ENCODE measurements around the gene TFPT. TPM values are rescaled to one million over a fixed set of nuclear protein-coding genes. Genes with fewer than 3 reads are reported as not detected.

The TFPT gene
- polyA plus RNA-seq, 1 experiment, result 18.8 TPM

DNA sequence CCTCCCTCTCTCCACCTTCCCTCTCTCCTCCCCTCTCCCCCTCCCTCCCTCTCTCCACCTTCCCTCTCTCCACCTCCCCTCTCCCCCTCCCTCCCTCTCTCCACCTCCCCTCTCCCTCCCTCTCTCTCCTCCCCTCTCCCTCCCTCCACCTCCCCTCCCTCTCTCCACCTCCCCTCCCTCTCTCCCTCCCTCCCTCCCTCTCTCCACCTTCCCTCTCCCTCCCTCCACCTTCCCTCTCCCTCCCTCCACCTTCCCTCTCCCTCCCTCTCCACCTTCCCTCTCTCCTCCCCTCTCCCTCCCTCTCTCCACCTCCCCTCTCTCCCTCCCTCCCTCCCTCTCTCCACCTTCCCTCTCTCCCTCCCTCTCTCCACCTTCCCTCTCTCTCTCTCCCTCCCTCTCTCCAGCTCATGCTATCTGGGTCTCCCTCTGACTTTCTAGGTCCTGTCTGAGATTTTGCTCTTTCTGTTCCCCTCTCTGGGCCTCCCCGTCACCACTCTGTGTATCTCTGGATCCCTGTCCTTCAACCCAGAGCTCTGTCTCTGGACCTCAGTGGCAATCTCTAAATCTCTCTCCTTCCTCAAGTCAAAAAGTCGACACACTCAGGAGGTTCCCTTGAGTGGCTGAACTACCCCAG is 18.6 kb upstream of the TFPT start:
- CTCF ChIA-PET, result no interaction called here

DNA sequence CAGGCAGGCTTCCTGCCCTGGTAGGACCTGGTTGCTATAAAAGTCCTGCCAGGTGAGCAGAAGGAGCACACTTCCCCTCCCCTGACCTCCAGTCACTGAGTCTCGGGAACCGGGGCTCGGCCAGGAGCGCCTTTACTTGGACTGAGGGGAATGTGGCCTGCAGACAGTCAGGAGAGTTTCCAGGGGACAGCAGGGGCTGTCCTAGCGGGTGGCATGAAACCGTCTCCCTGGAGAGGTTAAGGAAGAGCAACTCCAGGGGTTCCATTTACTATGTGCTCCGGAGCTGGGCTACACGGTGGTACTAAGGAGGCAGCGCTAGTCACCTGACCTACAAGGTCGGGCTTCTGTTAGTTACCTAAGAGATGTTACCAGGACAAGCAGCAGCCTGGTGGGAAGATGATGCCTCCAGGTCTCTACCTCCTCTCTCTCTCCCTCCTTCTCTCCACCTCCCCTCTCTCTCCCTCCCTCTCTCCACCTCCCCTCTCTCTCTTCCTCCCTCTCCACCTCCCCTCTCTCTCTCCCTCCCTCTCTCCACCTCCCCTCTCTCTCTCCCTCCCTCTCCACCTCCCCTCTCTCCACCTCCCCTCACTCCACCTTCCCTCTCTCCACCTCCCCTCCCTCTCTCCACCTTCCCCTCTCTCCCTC is 18.0 kb upstream of the TFPT start:
- peaks cover 12% of the 10 kb centered on the region for H3K36me3 ChIP-seq (ENCODE audit: control insufficient read depth, insufficient read depth, low read length)
- DNase-seq (ENCODE audit: low read depth), result no peak
- TF ChIP-seq, protein P1, sequence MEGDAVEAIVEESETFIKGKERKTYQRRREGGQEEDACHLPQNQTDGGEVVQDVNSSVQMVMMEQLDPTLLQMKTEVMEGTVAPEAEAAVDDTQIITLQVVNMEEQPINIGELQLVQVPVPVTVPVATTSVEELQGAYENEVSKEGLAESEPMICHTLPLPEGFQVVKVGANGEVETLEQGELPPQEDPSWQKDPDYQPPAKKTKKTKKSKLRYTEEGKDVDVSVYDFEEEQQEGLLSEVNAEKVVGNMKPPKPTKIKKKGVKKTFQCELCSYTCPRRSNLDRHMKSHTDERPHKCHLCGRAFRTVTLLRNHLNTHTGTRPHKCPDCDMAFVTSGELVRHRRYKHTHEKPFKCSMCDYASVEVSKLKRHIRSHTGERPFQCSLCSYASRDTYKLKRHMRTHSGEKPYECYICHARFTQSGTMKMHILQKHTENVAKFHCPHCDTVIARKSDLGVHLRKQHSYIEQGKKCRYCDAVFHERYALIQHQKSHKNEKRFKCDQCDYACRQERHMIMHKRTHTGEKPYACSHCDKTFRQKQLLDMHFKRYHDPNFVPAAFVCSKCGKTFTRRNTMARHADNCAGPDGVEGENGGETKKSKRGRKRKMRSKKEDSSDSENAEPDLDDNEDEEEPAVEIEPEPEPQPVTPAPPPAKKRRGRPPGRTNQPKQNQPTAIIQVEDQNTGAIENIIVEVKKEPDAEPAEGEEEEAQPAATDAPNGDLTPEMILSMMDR (IDR thresholded peaks at IDR 0.05; ENCODE audit: insufficient read depth, low read depth, low read length), result no peak
- ChIA-PET CTCF (no interaction called here), POLR2A (no interaction called here)
- no peak overlapping the region for H3K4me3 ChIP-seq (ENCODE audit: low read depth, low read length)
- no peaks in the 10 kb centered on the region for H3K27me3 ChIP-seq (ENCODE audit: control insufficient read depth, insufficient read depth, low read length)

More for the DNA sequence above, 18.6 kb upstream of the TFPT start:
- TF ChIP-seq, protein P1 (IDR thresholded peaks at IDR 0.05; ENCODE audit: insufficient read depth, low read depth, low read length), result no peak
- DNase-seq (ENCODE audit: low read depth), result no peak
- Histone ChIP-seq H3K4me3 (ENCODE audit: low read depth, low read length) (no peak overlapping the region), H3K27me3 (ENCODE audit: control insufficient read depth, insufficient read depth, low read length) (no peaks in the 10 kb centered on the region), H3K36me3 (ENCODE audit: control insufficient read depth, insufficient read depth, low read length) (peaks cover 11% of the 10 kb centered on the region)
- POLR2A ChIA-PET, result no interaction called here

DNA sequence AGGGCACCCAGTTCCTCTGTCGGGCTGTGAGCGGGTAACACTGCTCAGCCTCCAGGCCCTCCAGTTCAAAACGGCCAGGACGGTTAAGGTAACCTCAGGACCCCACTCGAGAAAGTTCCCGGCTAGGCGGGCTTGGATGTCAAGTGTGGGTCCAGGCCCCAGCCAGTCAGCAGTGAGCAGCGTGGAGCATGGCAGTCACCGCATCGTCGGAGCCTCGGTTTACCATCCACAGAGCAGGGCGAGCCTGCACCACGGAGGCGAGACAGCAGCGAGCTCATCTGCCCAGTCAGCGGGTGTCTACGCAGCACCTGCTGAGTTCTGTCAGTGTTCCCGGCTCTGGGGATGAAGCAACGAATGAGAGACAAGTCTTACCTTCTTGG is 14.2 kb upstream of the TFPT start:
- TF ChIP-seq, protein P1 (IDR thresholded peaks at IDR 0.05; ENCODE audit: insufficient read depth, low read depth, low read length), result no peak
- POLR2A ChIA-PET, result interaction anchor here (0.6 kb wide), 1 partner anchor 1047 kb away, joined by 3 read pairs; no protein-coding TSS in a partner anchor
- CTCF ChIA-PET, result no interaction called here
- Histone ChIP-seq H3K36me3 (ENCODE audit: control insufficient read depth, insufficient read depth, low read length) (peaks cover 27% of the 10 kb centered on the region), H3K4me3 (ENCODE audit: low read depth, low read length) (no peak overlapping the region), H3K27me3 (ENCODE audit: control insufficient read depth, insufficient read depth, low read length) (no peaks in the 10 kb centered on the region)
- no peak for DNase-seq (ENCODE audit: low read depth)

DNA sequence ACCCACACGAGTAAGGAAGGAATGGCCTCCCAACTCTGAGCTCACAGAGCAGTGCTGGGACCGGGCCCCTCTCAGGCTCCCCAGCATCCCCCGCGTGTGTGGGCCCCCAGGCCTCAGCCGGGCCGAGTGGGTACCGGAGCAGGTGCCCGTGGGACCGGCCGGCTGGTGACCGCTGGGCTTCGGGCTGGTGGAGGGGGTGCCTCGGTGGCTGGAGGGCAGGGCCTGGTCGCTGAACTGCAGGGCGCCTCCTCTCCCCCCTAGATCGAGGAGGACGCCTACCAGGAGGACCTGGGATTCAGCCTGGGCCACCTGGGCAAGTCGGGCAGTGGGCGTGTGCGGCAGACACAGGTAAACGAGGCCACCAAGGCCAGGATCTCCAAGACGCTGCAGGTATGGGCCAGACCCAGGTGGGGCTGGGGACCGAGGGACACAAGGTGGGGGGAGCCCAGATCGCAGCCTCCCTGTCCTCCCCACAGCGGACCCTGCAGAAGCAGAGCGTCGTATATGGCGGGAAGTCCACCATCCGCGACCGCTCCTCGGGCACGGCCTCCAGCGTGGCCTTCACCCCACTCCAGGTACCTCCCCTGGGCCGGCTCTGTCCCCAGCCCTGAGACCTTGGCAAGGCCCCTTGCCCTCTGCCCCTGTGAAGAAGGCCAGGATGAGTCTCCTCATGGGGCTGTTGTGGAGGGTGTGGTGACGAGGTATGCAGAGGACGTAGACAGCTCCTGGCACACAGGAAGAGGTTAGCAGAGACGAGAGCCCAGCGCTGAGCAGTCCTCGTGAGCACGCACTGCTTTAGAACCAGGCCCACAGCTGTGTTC is 13.5 kb upstream of the TFPT start:
- CTCF ChIA-PET, result no interaction called here
- POLR2A ChIA-PET, result no interaction called here

DNA sequence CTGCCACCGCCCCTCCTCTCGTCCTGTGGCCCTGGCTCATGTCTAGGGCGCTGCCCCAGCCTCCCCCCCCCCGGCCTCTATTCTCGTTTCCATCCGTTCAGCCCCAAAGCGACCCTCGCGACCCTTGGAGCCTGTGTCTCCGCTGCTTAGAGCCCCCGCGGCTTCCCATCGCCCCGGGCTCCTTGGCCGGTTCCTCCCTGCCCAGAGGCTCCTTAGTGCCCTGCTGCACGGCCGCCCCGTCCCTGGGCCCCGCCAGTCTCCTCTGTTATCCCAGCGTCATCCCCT is 12.9 kb upstream of the TFPT start:
- Histone ChIP-seq H3K4me3 (ENCODE audit: low read depth, low read length) (no peak overlapping the region), H3K27me3 (ENCODE audit: control insufficient read depth, insufficient read depth, low read length) (no peaks in the 10 kb centered on the region), H3K36me3 (ENCODE audit: control insufficient read depth, insufficient read depth, low read length) (peaks cover 34% of the 10 kb centered on the region)
- POLR2A ChIA-PET, result no interaction called here
- no peak for DNase-seq (ENCODE audit: low read depth)
- TF ChIP-seq, protein P1 (IDR thresholded peaks at IDR 0.05; ENCODE audit: insufficient read depth, low read depth, low read length), result no peak
- CTCF ChIA-PET, result no interaction called here

More for the DNA sequence above, 13.5 kb upstream of the TFPT start:
- H3K36me3 ChIP-seq (ENCODE audit: control insufficient read depth, insufficient read depth, low read length), result peaks cover 29% of the 10 kb centered on the region
- H3K4me3 ChIP-seq (ENCODE audit: low read depth, low read length), result no peak overlapping the region
- no peaks in the 10 kb centered on the region for H3K27me3 ChIP-seq (ENCODE audit: control insufficient read depth, insufficient read depth, low read length)
- no peak for DNase-seq (ENCODE audit: low read depth)
- TF ChIP-seq, protein P1 (IDR thresholded peaks at IDR 0.05; ENCODE audit: insufficient read depth, low read depth, low read length), result no peak
